ENCODE data around the gene SLC35D2. TPM values are rescaled to one million over a fixed set of nuclear protein-coding genes. Genes with fewer than 3 reads are reported as not detected.
"Not testable (repeated sequence)": the region's sequence is repeated elsewhere in the genome, so short reads cannot be mapped to it uniquely, and the experiment has no call there.

Gene SLC35D2
- total and polyA plus RNA-seq, 4 experiments from 2014 or later = 25.3 to 30.5 (median 30.0) TPM

DNA sequence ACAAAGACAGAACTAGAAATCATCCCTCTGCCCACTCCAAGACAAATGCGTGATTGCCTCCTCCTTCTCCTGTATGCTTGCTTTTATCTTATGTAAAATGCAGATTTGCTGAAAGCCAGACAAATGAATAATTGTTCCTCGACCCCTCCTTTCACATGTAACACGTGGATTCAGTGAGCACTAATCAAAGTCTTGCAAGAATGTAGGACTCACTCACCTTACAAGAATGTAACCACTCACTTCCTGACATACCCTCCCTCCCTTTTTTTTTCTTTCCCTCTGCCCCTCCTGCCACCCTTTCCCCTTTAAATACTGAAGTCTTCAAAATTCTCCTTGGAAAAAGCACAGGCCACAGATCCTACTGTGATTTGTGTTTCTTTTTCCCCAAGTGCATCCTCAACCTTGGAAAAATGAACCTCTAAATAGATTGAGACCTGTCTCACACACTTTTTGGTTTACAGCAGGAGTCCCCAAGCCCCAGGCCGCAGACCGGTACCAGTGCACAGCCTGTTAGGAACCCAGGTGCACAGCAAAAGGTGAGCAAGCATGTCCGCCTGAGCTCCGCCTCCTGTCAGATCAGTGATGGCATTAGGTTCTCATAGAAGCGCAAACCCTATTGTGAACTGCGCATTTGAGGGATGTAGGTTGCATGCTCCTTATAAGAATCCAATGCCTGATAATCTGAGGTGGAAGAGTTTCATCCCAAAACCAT is 52.1 kb downstream of the SLC35D2 start:
- no peaks in the 10 kb centered on the region for H3K36me3 ChIP-seq (ENCODE audit: insufficient read depth, low read length)
- no peak overlapping the region for H3K4me3 ChIP-seq (ENCODE audit: low read length in 2 of 2)
- H3K27ac ChIP-seq (ENCODE audit: low read depth, low read length) = no peak overlapping the region
- H3K9me3 ChIP-seq (ENCODE audit: control insufficient read depth in 1 of 2, low read length in 2 of 2) = no peaks in the 10 kb centered on the region
- Mint-ChIP-seq H3K4me3 (no peak overlapping the region), H3K4me1 (no peaks in the 10 kb centered on the region), H3K27ac (peak overlapping the region in 1 of 7 donors; percentile 7), H3K9me3 (no peaks in the 10 kb centered on the region), H3K27me3 (no peaks in the 10 kb centered on the region), H3K36me3 (peaks cover 1 to 8% of the 10 kb centered on the region in 2 donors)
- ChIA-PET POLR2A (ENCODE audit: partially characterized antibody) (no interaction called here), CTCF (ENCODE audit: partially characterized antibody) (interaction anchor here (0.5 kb wide), 1 partner anchor 43 kb away, joined by 3 read pairs; no protein-coding TSS in a partner anchor)
- intact Hi-C loops (cut with micrococcal nuclease) = no loop called here
- H3K27me3 ChIP-seq (ENCODE audit: insufficient read depth, low read length) = no peaks in the 10 kb centered on the region
- no peak for DNase-seq
- no peaks in the 10 kb centered on the region for H3K4me1 ChIP-seq (ENCODE audit: insufficient read depth, low read length)

DNA sequence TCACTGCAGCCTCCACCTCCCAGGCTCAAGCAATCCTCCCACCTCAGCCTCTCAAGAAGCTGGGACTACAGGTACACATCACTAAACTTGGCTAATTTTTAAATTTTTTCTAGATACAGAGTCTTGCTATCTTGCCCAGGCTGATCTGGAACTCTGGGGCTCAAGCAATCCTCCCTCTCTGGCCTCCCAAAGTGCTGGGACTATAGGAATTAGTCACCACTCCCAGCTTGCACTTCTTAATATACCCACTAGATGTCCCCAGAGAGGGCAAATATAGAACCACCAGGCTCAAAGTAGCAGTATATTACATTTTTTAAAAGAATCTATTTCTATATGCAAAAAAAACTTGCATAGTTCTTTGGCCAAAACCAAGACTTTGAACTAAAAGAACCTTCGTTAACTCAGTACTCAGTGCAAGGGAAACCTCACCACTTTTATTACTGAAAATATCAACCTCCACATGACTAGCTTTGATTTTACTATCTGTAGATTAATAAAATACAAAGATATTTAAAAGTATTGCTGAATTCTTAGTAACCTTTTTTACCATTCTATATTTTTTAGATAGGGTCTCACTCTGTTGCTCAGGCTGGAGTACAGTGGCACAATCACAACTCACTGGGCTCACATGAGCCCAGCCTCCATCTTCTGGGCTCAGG is 55.7 kb downstream of the SLC35D2 start:
- no peaks in the 10 kb centered on the region for H3K27me3 ChIP-seq (ENCODE audit: insufficient read depth, low read length)
- intact Hi-C loops (cut with micrococcal nuclease) = loop anchor here (1.0 to 2.0 kb wide), 5 partner anchors 90 to 339 kb away; partner anchors contain the start of genes HABP4 and ZNF367
- Mint-ChIP-seq H3K27me3 (no peaks in the 10 kb centered on the region), H3K27ac (peak overlapping the region in 1 of 7 donors; percentile 29), H3K9me3 (no peaks in the 10 kb centered on the region), H3K4me1 (no peaks in the 10 kb centered on the region), H3K4me3 (no peak overlapping the region), H3K36me3 (peaks cover 1 to 8% of the 10 kb centered on the region in 2 donors)
- H3K27ac ChIP-seq (ENCODE audit: low read depth, low read length) = no peak overlapping the region
- H3K4me1 ChIP-seq (ENCODE audit: insufficient read depth, low read length) = no peaks in the 10 kb centered on the region
- no peak overlapping the region for H3K4me3 ChIP-seq (ENCODE audit: low read length in 2 of 2)
- no peaks in the 10 kb centered on the region for H3K9me3 ChIP-seq (ENCODE audit: control insufficient read depth in 1 of 2, low read length in 2 of 2)
- ChIA-PET CTCF (ENCODE audit: partially characterized antibody) (interaction anchor here (0.7 to 5.4 kb wide), 21 partner anchors 11 to 342 kb away, joined by 3 to 38 read pairs (median 4); partner anchors contain the start of genes HABP4 and PRXL2C), POLR2A (ENCODE audit: partially characterized antibody) (interaction anchor here (0.8 to 2.8 kb wide), 6 partner anchors 86 to 239 kb away, joined by 3 to 13 read pairs (median 4); no protein-coding TSS in a partner anchor)
- no peaks in the 10 kb centered on the region for H3K36me3 ChIP-seq (ENCODE audit: insufficient read depth, low read length)
- DNase-seq = peak; percentile 46 to 66 (median 54)

DNA sequence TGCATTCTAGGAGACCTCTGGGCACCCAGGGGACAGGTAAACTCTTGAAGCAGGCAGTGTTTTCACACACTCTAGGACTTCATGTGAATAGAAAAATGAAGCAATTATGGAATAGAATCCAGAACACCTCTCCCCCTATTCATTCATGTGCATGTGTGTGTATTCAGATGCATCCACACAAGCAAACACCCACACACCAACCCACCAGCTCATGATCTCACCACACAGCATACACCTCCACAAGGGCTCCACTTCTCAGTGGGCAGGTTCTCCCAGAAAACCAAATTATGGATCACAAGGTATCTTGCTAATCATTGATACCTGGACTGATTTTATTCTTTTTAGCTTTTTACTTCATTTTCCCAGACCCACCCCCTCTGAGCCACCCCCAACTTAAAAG is 60.3 kb downstream of the SLC35D2 start:
- peak overlapping the region in 3 of 7 donors; percentile 21 to 36 (median 35) for H3K27ac Mint-ChIP-seq
- H3K36me3 Mint-ChIP-seq = peaks cover 13 to 17% of the 10 kb centered on the region in 2 donors
- H3K4me1 Mint-ChIP-seq = no peaks in the 10 kb centered on the region
- Histone ChIP-seq H3K27me3 (ENCODE audit: insufficient read depth, low read length) (no peaks in the 10 kb centered on the region), H3K4me1 (ENCODE audit: insufficient read depth, low read length) (no peaks in the 10 kb centered on the region), H3K9me3 (ENCODE audit: control insufficient read depth in 1 of 2, low read length in 2 of 2) (no peaks in the 10 kb centered on the region), H3K36me3 (ENCODE audit: insufficient read depth, low read length) (no peaks in the 10 kb centered on the region), H3K27ac (ENCODE audit: low read depth, low read length) (no peak overlapping the region), H3K4me3 (ENCODE audit: low read length in 2 of 2) (no peak overlapping the region)
- intact Hi-C loops (cut with micrococcal nuclease) = no loop called here
- no peaks in the 10 kb centered on the region for H3K9me3 Mint-ChIP-seq
- no peaks in the 10 kb centered on the region for H3K27me3 Mint-ChIP-seq
- no peak overlapping the region for H3K4me3 Mint-ChIP-seq
- POLR2A ChIA-PET (ENCODE audit: partially characterized antibody) = no interaction called here
- CTCF ChIA-PET (ENCODE audit: partially characterized antibody) = interaction anchor here (1.1 kb wide), 1 partner anchor 343 kb away, joined by 3 read pairs; no protein-coding TSS in a partner anchor
- no peak for DNase-seq

DNA sequence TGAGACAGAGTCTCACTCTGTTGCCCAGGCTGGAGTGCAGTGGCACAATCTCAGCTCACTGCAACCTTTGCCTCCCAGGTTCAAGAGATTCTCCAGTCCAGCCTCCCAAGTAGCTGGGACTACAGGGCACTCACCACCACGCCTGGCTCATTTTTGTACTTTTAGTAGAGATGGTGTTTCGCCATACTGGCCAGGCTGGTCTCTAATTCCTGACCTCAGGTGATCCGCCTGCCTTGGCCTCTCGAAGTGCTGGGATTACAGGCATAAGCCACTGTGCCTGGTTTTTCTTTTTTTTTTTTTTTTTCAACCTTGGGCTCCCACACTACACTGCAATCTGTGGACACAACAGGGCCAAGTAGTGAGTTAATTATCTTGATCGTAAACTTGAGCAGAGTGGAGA is 60.8 kb downstream of the SLC35D2 start:
- peaks cover 13 to 17% of the 10 kb centered on the region in 2 donors for H3K36me3 Mint-ChIP-seq
- not testable (repeated sequence) for H3K27ac Mint-ChIP-seq

DNA sequence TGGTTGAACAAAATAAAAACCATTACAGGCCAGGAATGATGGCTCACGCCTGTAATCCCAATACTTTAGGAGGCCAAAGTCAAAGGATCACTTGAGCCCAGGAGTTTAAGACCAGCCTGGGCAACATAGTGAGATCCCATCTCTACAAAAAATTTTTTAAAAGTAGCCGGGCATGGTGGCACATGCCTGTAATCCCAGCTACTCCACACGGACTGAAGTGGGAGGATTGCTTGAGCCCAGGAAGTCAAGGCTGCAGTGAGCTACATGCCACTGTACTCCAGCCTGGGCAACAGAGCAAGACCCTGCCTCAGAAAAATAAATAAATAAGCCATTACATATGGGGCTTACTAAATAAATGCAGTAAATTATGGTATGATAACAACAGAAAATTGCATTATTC is 61.3 kb downstream of the SLC35D2 start:
- H3K27ac Mint-ChIP-seq; intact Hi-C loops (cut with micrococcal nuclease); POLR2A ChIA-PET (ENCODE audit: partially characterized antibody); H3K4me1 ChIP-seq (ENCODE audit: insufficient read depth, low read length); H3K27me3 Mint-ChIP-seq; H3K36me3 ChIP-seq (ENCODE audit: insufficient read depth, low read length); CTCF ChIA-PET (ENCODE audit: partially characterized antibody); H3K4me1 Mint-ChIP-seq; H3K4me3 Mint-ChIP-seq; H3K27ac ChIP-seq (ENCODE audit: low read depth, low read length); H3K9me3 Mint-ChIP-seq; H3K4me3 ChIP-seq (ENCODE audit: low read length in 2 of 2); H3K27me3 ChIP-seq (ENCODE audit: insufficient read depth, low read length); DNase-seq; H3K9me3 ChIP-seq (ENCODE audit: control insufficient read depth in 1 of 2, low read length in 2 of 2): not testable (repeated sequence)
- H3K36me3 Mint-ChIP-seq = peaks cover 15 to 17% of the 10 kb centered on the region in 2 donors

More for the DNA sequence above, 60.8 kb downstream of the SLC35D2 start:
- H3K4me3 ChIP-seq (ENCODE audit: low read length in 2 of 2); H3K36me3 ChIP-seq (ENCODE audit: insufficient read depth, low read length); H3K27ac ChIP-seq (ENCODE audit: low read depth, low read length); POLR2A ChIA-PET (ENCODE audit: partially characterized antibody); DNase-seq; H3K4me1 ChIP-seq (ENCODE audit: insufficient read depth, low read length); H3K9me3 Mint-ChIP-seq; H3K27me3 ChIP-seq (ENCODE audit: insufficient read depth, low read length); H3K27me3 Mint-ChIP-seq; H3K9me3 ChIP-seq (ENCODE audit: control insufficient read depth in 1 of 2, low read length in 2 of 2); H3K4me3 Mint-ChIP-seq; H3K4me1 Mint-ChIP-seq; intact Hi-C loops (cut with micrococcal nuclease): not testable (repeated sequence)
- CTCF ChIA-PET (ENCODE audit: partially characterized antibody) = interaction anchor here (1.1 kb wide), 1 partner anchor 344 kb away, joined by 3 read pairs; no protein-coding TSS in a partner anchor

DNA sequence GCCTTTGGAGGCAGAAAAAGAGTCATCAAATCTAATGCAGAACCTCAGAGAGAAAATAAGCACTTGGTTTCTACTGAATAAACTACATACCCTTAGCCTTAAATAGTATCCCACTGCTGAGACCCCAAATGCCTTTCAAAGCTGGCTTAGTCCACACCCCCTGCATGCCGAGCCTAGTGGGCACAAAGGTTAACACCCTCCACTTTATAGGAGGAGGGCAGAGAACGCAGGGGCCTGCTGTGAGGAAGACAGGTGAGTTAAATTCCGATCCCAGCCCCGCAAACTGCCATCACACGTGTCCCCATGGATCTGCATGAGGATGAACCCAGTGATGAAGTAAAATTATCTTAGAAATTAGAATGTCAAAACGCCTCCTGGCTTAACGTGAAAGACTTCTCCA is 62.0 kb downstream of the SLC35D2 start:
- Mint-ChIP-seq H3K36me3 (peaks cover 17% of the 10 kb centered on the region in 2 donors), H3K4me1 (peaks cover 0 to 2% (median 0%) of the 10 kb centered on the region in 4 donors), H3K4me3 (no peak overlapping the region), H3K27me3 (peaks cover 0 to 2% of the 10 kb centered on the region in 2 donors), H3K27ac (no peak overlapping the region), H3K9me3 (no peaks in the 10 kb centered on the region)
- no peaks in the 10 kb centered on the region for H3K9me3 ChIP-seq (ENCODE audit: control insufficient read depth in 1 of 2, low read length in 2 of 2)
- H3K4me1 ChIP-seq (ENCODE audit: insufficient read depth, low read length) = no peaks in the 10 kb centered on the region
- H3K27me3 ChIP-seq (ENCODE audit: insufficient read depth, low read length) = no peaks in the 10 kb centered on the region
- no peak for DNase-seq
- H3K27ac ChIP-seq (ENCODE audit: low read depth, low read length) = no peak overlapping the region
- intact Hi-C loops (cut with micrococcal nuclease) = no loop called here
- no peaks in the 10 kb centered on the region for H3K36me3 ChIP-seq (ENCODE audit: insufficient read depth, low read length)
- CTCF ChIA-PET (ENCODE audit: partially characterized antibody) = interaction anchor here (0.6 kb wide), 1 partner anchor 449 kb away, joined by 3 read pairs; no protein-coding TSS in a partner anchor
- H3K4me3 ChIP-seq (ENCODE audit: low read length in 2 of 2) = no peak overlapping the region
- POLR2A ChIA-PET (ENCODE audit: partially characterized antibody) = no interaction called here

DNA sequence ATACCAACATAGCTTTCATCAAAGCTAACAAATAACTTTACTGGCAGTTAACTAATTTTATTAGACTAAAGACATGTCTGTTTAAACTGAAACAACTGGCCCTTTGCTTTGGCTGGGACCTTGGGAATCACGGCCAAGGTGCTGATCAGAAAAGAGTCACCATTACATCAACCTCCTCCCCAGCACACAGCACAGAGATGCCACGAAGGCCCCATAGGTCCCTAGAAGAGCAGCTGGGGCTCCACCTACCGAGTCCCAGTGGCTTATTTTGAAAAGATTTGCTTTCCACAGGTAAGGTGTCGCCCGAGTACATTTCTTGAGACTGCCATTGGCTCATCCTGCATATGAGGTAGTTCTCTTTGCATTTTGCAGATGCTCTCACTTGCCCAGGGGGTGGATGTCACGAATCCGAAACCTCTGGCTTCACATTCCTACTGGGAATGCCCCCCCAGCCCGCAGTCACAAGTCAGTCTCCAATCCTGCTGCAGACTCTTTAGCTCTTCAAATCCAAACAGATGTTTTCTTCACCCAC is 62.7 kb downstream of the SLC35D2 start:
- intact Hi-C loops (cut with micrococcal nuclease) = no loop called here
- peak overlapping the region in 1 of 7 donors; percentile 30 for H3K27ac Mint-ChIP-seq
- H3K4me3 Mint-ChIP-seq = no peak overlapping the region
- no peaks in the 10 kb centered on the region for H3K9me3 ChIP-seq (ENCODE audit: control insufficient read depth in 1 of 2, low read length in 2 of 2)
- DNase-seq = no peak
- peaks cover 0 to 2% (median 0%) of the 10 kb centered on the region in 4 donors for H3K4me1 Mint-ChIP-seq
- no peaks in the 10 kb centered on the region for H3K9me3 Mint-ChIP-seq
- POLR2A ChIA-PET (ENCODE audit: partially characterized antibody) = no interaction called here
- CTCF ChIA-PET (ENCODE audit: partially characterized antibody) = interaction anchor here (0.6 to 2.1 kb wide), 5 partner anchors 12 to 450 kb away, joined by 3 to 5 read pairs (median 3); no protein-coding TSS in a partner anchor
- no peak overlapping the region for H3K4me3 ChIP-seq (ENCODE audit: low read length in 2 of 2)
- peaks cover 17% of the 10 kb centered on the region in 2 donors for H3K36me3 Mint-ChIP-seq
- H3K4me1 ChIP-seq (ENCODE audit: insufficient read depth, low read length) = no peaks in the 10 kb centered on the region
- peaks cover 0 to 2% of the 10 kb centered on the region in 2 donors for H3K27me3 Mint-ChIP-seq
- no peaks in the 10 kb centered on the region for H3K27me3 ChIP-seq (ENCODE audit: insufficient read depth, low read length)
- H3K27ac ChIP-seq (ENCODE audit: low read depth, low read length) = no peak overlapping the region
- no peaks in the 10 kb centered on the region for H3K36me3 ChIP-seq (ENCODE audit: insufficient read depth, low read length)
